ENCODE measurements around the gene TACR3. TPM values are rescaled to one million over a fixed set of nuclear protein-coding genes. Genes with fewer than 3 reads are reported as not detected.

The TACR3 gene
- total RNA-seq, 1 experiment from 2014 or later = 0.08 TPM

GRCh38 chr4:103720661-103721060, 876 bp upstream of the TACR3 start:
- intact Hi-C loops (cut with micrococcal nuclease; ENCODE audit: unreplicated experiment) = no loop called here
- CTCF ChIA-PET = no interaction called here
- in situ Hi-C loops (cut with HindIII; ENCODE audit: low pct_unique_long_range_greater_than_20kb, low sequenced_read_pairs) = no loop called here

GRCh38 chr4:103719105-103719829, 518 bp downstream of the TACR3 start:
- BruUV-seq (replicated peaks) = no TSS peak

More at GRCh38 chr4:103720661-103721060, 876 bp upstream of the TACR3 start:
- DNase-seq (ENCODE audit: low read depth, low spot score) (no peak), ATAC-seq (no peak)
- no TSS peak for BruUV-seq (replicated peaks)
- H3K27me3 ChIP-seq (ENCODE audit: control insufficient read depth, insufficient read depth, low read length) = no peaks in the 10 kb centered on the region
- TF ChIP-seq, protein P1, sequence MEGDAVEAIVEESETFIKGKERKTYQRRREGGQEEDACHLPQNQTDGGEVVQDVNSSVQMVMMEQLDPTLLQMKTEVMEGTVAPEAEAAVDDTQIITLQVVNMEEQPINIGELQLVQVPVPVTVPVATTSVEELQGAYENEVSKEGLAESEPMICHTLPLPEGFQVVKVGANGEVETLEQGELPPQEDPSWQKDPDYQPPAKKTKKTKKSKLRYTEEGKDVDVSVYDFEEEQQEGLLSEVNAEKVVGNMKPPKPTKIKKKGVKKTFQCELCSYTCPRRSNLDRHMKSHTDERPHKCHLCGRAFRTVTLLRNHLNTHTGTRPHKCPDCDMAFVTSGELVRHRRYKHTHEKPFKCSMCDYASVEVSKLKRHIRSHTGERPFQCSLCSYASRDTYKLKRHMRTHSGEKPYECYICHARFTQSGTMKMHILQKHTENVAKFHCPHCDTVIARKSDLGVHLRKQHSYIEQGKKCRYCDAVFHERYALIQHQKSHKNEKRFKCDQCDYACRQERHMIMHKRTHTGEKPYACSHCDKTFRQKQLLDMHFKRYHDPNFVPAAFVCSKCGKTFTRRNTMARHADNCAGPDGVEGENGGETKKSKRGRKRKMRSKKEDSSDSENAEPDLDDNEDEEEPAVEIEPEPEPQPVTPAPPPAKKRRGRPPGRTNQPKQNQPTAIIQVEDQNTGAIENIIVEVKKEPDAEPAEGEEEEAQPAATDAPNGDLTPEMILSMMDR (IDR thresholded peaks at IDR 0.05) = no peak
- no peak for TF ChIP-seq POLR2AphosphoS5 (IDR thresholded peaks at IDR 0.05; ENCODE audit: low read depth, low read length)
- TF ChIP-seq REST (IDR thresholded peaks at IDR 0.05; ENCODE audit: insufficient read depth in 1 of 2, low read depth in 2 of 2, low read length in 1 of 2) = no peak
- TF ChIP-seq TCF7L2 (IDR thresholded peaks at IDR 0.05; ENCODE audit: low read depth, low read length) = no peak
- no peak for TF ChIP-seq SIN3A (IDR thresholded peaks at IDR 0.05; ENCODE audit: borderline replicate concordance, insufficient read depth, low read depth, low read length)
- H3K9me3 ChIP-seq (ENCODE audit: control insufficient read depth, insufficient read depth, low read depth, low read length) = no peaks in the 10 kb centered on the region
- no peaks in the 10 kb centered on the region for H3K36me3 ChIP-seq (ENCODE audit: control insufficient read depth, insufficient read depth, low read length)
- no peak overlapping the region for H3K27ac ChIP-seq (ENCODE audit: low read length)
- no peaks in the 10 kb centered on the region for H3K4me1 ChIP-seq (ENCODE audit: control insufficient read depth, insufficient read depth, low read length)
- peak overlapping the region in 1 of 2 experiments; percentile 14; a peak in 2 of 4 replicates for H3K4me3 ChIP-seq (ENCODE audit: low read depth in 2 of 2, low read length in 2 of 2)
- POLR2A ChIA-PET = no interaction called here

More at GRCh38 chr4:103719105-103719829, 518 bp downstream of the TACR3 start:
- no peaks in the 10 kb centered on the region for H3K4me1 ChIP-seq (ENCODE audit: control insufficient read depth, insufficient read depth, low read length)
- ATAC-seq = peak; percentile 17; the same call in 1 of the 2 replicates
- H3K27me3 ChIP-seq (ENCODE audit: control insufficient read depth, insufficient read depth, low read length) = no peaks in the 10 kb centered on the region
- intact Hi-C loops (cut with micrococcal nuclease; ENCODE audit: unreplicated experiment) (no loop called here), in situ Hi-C loops (cut with HindIII; ENCODE audit: low pct_unique_long_range_greater_than_20kb, low sequenced_read_pairs) (no loop called here)
- ChIA-PET POLR2A (no interaction called here), CTCF (no interaction called here)
- H3K4me3 ChIP-seq (ENCODE audit: low read depth in 2 of 2, low read length in 2 of 2) = peak overlapping the region; percentile 22 to 41
- H3K27ac ChIP-seq (ENCODE audit: low read length) = no peak overlapping the region
- DNase-seq (ENCODE audit: low read depth, low spot score) = no peak
- H3K9me3 ChIP-seq (ENCODE audit: control insufficient read depth, insufficient read depth, low read depth, low read length) = no peaks in the 10 kb centered on the region
- no peaks in the 10 kb centered on the region for H3K36me3 ChIP-seq (ENCODE audit: control insufficient read depth, insufficient read depth, low read length)
- no peak for TF ChIP-seq TCF7L2 (IDR thresholded peaks at IDR 0.05; ENCODE audit: low read depth, low read length)
- no peak for TF ChIP-seq SIN3A (IDR thresholded peaks at IDR 0.05; ENCODE audit: borderline replicate concordance, insufficient read depth, low read depth, low read length)
- no peak for TF ChIP-seq REST (IDR thresholded peaks at IDR 0.05; ENCODE audit: insufficient read depth in 1 of 2, low read depth in 2 of 2, low read length in 1 of 2)
- TF ChIP-seq, protein P1 (IDR thresholded peaks at IDR 0.05) = no peak
- no peak for TF ChIP-seq POLR2AphosphoS5 (IDR thresholded peaks at IDR 0.05; ENCODE audit: low read depth, low read length)

Data from Panc1 (cell line).